PC-3 (cell line): ENCODE data around the gene PACSIN3. TPM values are rescaled to one million over a fixed set of nuclear protein-coding genes. Genes with fewer than 3 reads are reported as not detected.

Source experiments
- ATAC-seq: fragments of 200-7000 bp; cut with Tn5 transposase; 2 replicates; pipeline ENCODE4 v1.9.1; 2020; ENCODE audit warnings: mild to moderate bottlenecking, moderate library complexity
- BruUV-seq: library from RNA; stranded (reverse); fragments of 400-500 nt; replicated peaks from 2 replicates; lab custom pipeline; 2021; lab: Mats Ljungman, UMichigan
- CTCF ChIA-PET: fragments of 300-600 bp; sonication (Branson Sonifier 250); formaldehyde crosslinking; loops from one replicate; lab custom pipeline; 2022; ENCODE audit warnings: antibody characterized with exemption; lab: Charles Lee
- POLR2A ChIA-PET: fragments of 300-600 bp; sonication (Branson Sonifier 250); formaldehyde crosslinking; loops from one replicate; lab custom pipeline; 2022; ENCODE audit warnings: antibody characterized with exemption; ENCODE audit not compliant: unreplicated experiment; lab: Charles Lee
- DNase-seq: peaks from one replicate; pipeline ENCODE4 v3.0.0-alpha.2; 2015
- H2AFZ ChIP-seq: fragments of 300-600 bp; sonication (generic); 2 replicates; pipeline ENCODE4 v1.6.0; 2016; ENCODE audit warnings: antibody characterized with exemption, low read length
- H3F3A ChIP-seq: fragments of 300-600 bp; sonication (generic); one replicate; pipeline ENCODE4 v1.6.0; 2017; ENCODE audit warnings: antibody characterized with exemption, low read length, control low read depth, mild to moderate bottlenecking; ENCODE audit not compliant: unreplicated experiment
- H3K27ac ChIP-seq: fragments of 300-600 bp; sonication (generic); 2 replicates; pipeline ENCODE4 v1.5.1; 2016; ENCODE audit warnings: mild to moderate bottlenecking, low read length
- H3K27me3 ChIP-seq: fragments of 300-600 bp; sonication (generic); 2 replicates; pipeline ENCODE4 v1.6.1; 2016; ENCODE audit warnings: low read length, mixed read lengths
- H3K36me3 ChIP-seq: fragments of 300-600 bp; sonication (generic); 2 replicates; pipeline ENCODE4 v1.6.1; 2016; ENCODE audit warnings: low read depth, mixed run types, low read length, mixed read lengths
- H3K4me1 ChIP-seq: fragments of 300-600 bp; sonication (generic); 2 replicates; pipeline ENCODE4 v1.5.1; 2016; ENCODE audit warnings: low read length; ENCODE audit not compliant: insufficient read depth
- H3K4me2 ChIP-seq: fragments of 300-600 bp; sonication (generic); 2 replicates; pipeline ENCODE4 v1.6.0; 2016; ENCODE audit warnings: low read length
- H3K4me3 ChIP-seq: fragments of 300-600 bp; sonication (generic); 2 replicates; pipeline ENCODE4 v1.5.1; 2016; ENCODE audit warnings: mild to moderate bottlenecking, low read length, mixed read lengths
- H3K79me2 ChIP-seq: fragments of 300-600 bp; sonication (generic); 2 replicates; pipeline ENCODE4 v1.6.1; 2017; ENCODE audit warnings: low read length, mixed read lengths
- H3K9ac ChIP-seq: fragments of 300-600 bp; sonication (generic); 2 replicates; pipeline ENCODE4 v1.6.0; 2016; ENCODE audit warnings: mild to moderate bottlenecking, low read length
- H3K9me2 ChIP-seq: fragments of 300-600 bp; sonication (generic); replicated peaks from 2 replicates; pipeline ENCODE4 v1.6.1; 2016; ENCODE audit warnings: mixed run types, low read length, mixed read lengths
- H3K9me3 ChIP-seq: fragments of 300-600 bp; sonication (generic); 2 replicates; pipeline ENCODE4 v1.6.1; 2016; ENCODE audit warnings: low read length, mixed read lengths
- H4K20me1 ChIP-seq: fragments of 300-600 bp; sonication (generic); 2 replicates; pipeline ENCODE4 v1.6.1; 2016; ENCODE audit warnings: low read length, mixed read lengths
- EZH2 ChIP-seq: fragments of 300-600 bp; sonication (generic); IDR thresholded peaks from one replicate; pipeline ENCODE4 v1.6.1; 2017; ENCODE audit warnings: antibody characterized with exemption, mild to moderate bottlenecking, low read length; ENCODE audit not compliant: unreplicated experiment
- EZH2phosphoT487 ChIP-seq: fragments of 300-600 bp; sonication (generic); IDR thresholded peaks from 2 replicates; pipeline ENCODE4 v1.6.1; 2018; ENCODE audit warnings: mild to moderate bottlenecking, antibody characterized with exemption, low read length, borderline replicate concordance
- intact Hi-C: fragments of 100-400 bp; cut with micrococcal nuclease; formaldehyde crosslinking; loops from 2 replicates; pipeline ENCODE4 v1.9.0; 2023
- total RNA-seq: library from RNA; depleted of rRNA; stranded (reverse); fragments of >200 nt; gene quantifications from 2 replicates; pipeline ENCODE4 v1.2.3, GENCODE V29; 2014
- TF ChIP-seq, protein P1 (sequence below): fragments of 300-600 bp; sonication (generic); conservative IDR thresholded peaks from 2 replicates; pipeline ENCODE4 v1.5.1; 2017; ENCODE audit warnings: antibody characterized with exemption, low read depth, mild to moderate bottlenecking, low read length

The PACSIN3 gene
- total RNA-seq, 1 experiment from 2014 or later = 83.9 TPM

DNA sequence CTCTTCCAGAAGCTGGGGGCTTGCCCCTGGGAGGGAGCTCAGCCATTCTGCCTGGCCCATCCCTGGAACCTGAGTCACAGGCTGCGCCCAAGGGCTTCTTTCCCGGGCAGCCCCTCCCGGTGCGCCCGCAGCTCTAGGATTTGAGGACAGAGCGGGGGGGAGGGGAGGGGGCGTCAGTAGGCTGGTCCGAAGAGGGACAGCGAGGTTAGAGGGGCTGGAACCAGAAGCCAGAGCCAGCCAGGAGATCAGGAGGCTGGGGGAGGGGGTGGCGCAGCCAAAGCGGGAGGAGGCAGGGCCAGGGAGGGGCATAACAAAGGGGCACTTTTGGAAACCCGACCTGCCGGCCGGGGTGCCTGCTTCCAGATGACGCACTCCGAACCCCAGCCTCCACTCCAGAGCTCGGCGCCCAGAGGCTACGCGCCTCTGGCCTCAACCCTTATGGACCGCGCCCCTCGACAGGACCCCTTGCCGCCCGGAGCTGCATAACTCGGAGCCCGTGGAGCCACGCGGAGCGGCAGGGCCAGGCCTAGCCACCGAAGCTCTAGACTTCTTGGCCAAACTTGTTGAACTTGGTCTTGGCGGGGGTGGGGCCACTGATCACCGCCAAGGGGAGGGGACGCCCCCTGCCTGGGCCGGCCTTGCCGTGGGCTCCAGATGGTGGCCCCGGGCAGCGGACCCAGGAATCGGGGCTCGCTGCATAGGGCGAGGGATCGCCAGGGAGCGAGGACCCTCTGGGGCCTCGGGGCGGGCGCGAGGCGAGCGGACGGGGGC, 744 bp downstream of the PACSIN3 start:
- H3F3A ChIP-seq = no peaks in the 10 kb centered on the region
- peak overlapping the region; percentile 81 for H3K27ac ChIP-seq
- TF ChIP-seq EZH2 (no peak), EZH2phosphoT487 (no peak)
- TF ChIP-seq, protein P1, sequence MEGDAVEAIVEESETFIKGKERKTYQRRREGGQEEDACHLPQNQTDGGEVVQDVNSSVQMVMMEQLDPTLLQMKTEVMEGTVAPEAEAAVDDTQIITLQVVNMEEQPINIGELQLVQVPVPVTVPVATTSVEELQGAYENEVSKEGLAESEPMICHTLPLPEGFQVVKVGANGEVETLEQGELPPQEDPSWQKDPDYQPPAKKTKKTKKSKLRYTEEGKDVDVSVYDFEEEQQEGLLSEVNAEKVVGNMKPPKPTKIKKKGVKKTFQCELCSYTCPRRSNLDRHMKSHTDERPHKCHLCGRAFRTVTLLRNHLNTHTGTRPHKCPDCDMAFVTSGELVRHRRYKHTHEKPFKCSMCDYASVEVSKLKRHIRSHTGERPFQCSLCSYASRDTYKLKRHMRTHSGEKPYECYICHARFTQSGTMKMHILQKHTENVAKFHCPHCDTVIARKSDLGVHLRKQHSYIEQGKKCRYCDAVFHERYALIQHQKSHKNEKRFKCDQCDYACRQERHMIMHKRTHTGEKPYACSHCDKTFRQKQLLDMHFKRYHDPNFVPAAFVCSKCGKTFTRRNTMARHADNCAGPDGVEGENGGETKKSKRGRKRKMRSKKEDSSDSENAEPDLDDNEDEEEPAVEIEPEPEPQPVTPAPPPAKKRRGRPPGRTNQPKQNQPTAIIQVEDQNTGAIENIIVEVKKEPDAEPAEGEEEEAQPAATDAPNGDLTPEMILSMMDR = no peak
- DNase-seq = peak; percentile 84
- peak overlapping the region; percentile 85 for H3K9ac ChIP-seq
- BruUV-seq = TSS peak; percentile 35
- no peaks in the 10 kb centered on the region for H3K27me3 ChIP-seq
- peaks cover 46% of the 10 kb centered on the region for H3K79me2 ChIP-seq
- peak overlapping the region; percentile 76 for H2AFZ ChIP-seq
- H4K20me1 ChIP-seq = no peaks in the 10 kb centered on the region
- H3K4me1 ChIP-seq = peaks cover 22% of the 10 kb centered on the region
- ATAC-seq = peak; percentile 65
- CTCF ChIA-PET = interaction anchor here (0.7 to 1.5 kb wide), 8 partner anchors 29 to 169 kb away, joined by 3 to 20 read pairs (median 10); partner anchors contain the start of genes ACP2 and NR1H3
- H3K4me3 ChIP-seq = peak overlapping the region; percentile 90
- no peaks in the 10 kb centered on the region for H3K9me2 ChIP-seq
- no peaks in the 10 kb centered on the region for H3K36me3 ChIP-seq
- peak overlapping the region; percentile 92 for H3K4me2 ChIP-seq
- no peaks in the 10 kb centered on the region for H3K9me3 ChIP-seq
- POLR2A ChIA-PET = interaction anchor here (0.8 to 1.3 kb wide), 4 partner anchors 25 to 63 kb away, joined by 3 to 16 read pairs (median 9); partner anchors contain the start of genes ACP2 and DDB2
- intact Hi-C loops = loop anchor here (1.0 kb wide), 1 partner anchor 29 kb away; the partner anchor contains the start of gene DDB2

DNA sequence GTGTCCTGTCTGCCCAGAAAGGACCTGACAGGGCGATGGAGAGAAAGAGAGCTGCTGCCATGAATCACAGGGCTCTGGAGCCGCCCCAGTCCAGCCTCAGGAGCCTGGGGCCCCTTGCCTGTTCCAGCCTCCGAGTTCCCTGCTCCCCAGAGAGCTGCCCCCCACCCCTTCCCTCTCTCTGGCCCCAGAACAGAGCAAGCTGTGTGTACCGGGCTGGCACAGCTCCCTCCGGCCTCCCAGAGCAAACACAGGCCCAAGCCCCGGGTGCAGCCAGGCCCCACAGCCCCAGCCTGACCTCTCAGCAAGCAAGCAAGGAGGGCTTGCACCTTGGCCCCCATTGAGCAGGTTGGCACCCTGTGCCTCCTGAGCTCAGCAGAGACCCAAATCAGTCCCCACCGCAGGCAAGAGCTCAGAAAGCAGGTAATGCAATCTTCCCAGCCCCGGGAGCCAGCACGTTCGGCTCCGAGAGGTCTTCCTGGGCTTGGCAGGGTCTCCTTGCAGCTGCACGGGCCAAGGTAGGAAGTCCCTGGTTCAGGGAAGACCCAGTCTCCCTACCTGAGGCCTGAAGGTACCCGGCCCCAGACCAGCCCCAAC, 1.4 kb downstream of the PACSIN3 start:
- H3K79me2 ChIP-seq = peaks cover 46% of the 10 kb centered on the region
- DNase-seq (no peak), ATAC-seq (peak; percentile 24)
- peak overlapping the region; percentile 90 for H3K4me3 ChIP-seq
- H3K9me3 ChIP-seq = no peaks in the 10 kb centered on the region
- ChIA-PET CTCF (interaction anchor here (0.6 to 1.5 kb wide), 9 partner anchors 29 to 170 kb away, joined by 3 to 20 read pairs (median 10); partner anchors contain the start of genes ACP2 and NR1H3), POLR2A (interaction anchor here (0.8 to 1.3 kb wide), 4 partner anchors 24 to 64 kb away, joined by 3 to 16 read pairs (median 9); partner anchors contain the start of genes ACP2 and DDB2)
- H3K4me1 ChIP-seq = peaks cover 21% of the 10 kb centered on the region
- no peaks in the 10 kb centered on the region for H4K20me1 ChIP-seq
- 0 out of 2 replicates have a peak, but pooled peaks cover 3% of the 10 kb centered on the region for H3K36me3 ChIP-seq
- BruUV-seq = no TSS peak
- H3K9ac ChIP-seq = peak overlapping the region; percentile 85
- H3F3A ChIP-seq = no peaks in the 10 kb centered on the region
- H3K4me2 ChIP-seq = peak overlapping the region; percentile 92
- peak overlapping the region; percentile 81 for H3K27ac ChIP-seq
- intact Hi-C loops = loop anchor here (1.0 kb wide), 1 partner anchor 29 kb away; the partner anchor contains the start of gene DDB2
- TF ChIP-seq, protein P1 = no peak
- no peak for TF ChIP-seq EZH2phosphoT487
- H3K9me2 ChIP-seq = no peaks in the 10 kb centered on the region
- H3K27me3 ChIP-seq = no peaks in the 10 kb centered on the region
- peak overlapping the region; percentile 76; the same call in 1 of the 2 replicates for H2AFZ ChIP-seq
